ENCODE results near the gene FNDC3B.

The FNDC3B gene

GRCh38 chr3:172380632-172381031, 341.3 kb downstream of the FNDC3B start:
- DNase-seq: no peak

GRCh38 chr3:172383306-172383796, 344.0 kb downstream of the FNDC3B start:
- no peak for DNase-seq

GRCh38 chr3:172384836-172385235, 345.5 kb downstream of the FNDC3B start:
- no peak for DNase-seq

- DNase-seq: no peak
Observed at GRCh38 chr3:172387728-172388127, 348.4 kb downstream of the FNDC3B start.

GRCh38 chr3:172388412-172389078, 349.2 kb downstream of the FNDC3B start:
- no peak for DNase-seq

- DNase-seq: no peak
Observed at GRCh38 chr3:172390792-172391191, 351.4 kb downstream of the FNDC3B start.

- DNase-seq: no peak
Observed at GRCh38 chr3:172391592-172392302, 352.4 kb downstream of the FNDC3B start.

GRCh38 chr3:172394692-172395091, 355.3 kb downstream of the FNDC3B start:
- no peak for DNase-seq

GRCh38 chr3:172396400-172396799, 357.0 kb downstream of the FNDC3B start:
- no peak for DNase-seq

GRCh38 chr3:172397716-172398405, 358.5 kb downstream of the FNDC3B start:
- DNase-seq: no peak

- no peak for DNase-seq
Observed at GRCh38 chr3:172398484-172398883, 359.1 kb downstream of the FNDC3B start.

- no peak for DNase-seq
Observed at GRCh38 chr3:172402090-172402489, 362.7 kb downstream of the FNDC3B start.

- DNase-seq: no peak
Observed at GRCh38 chr3:172402892-172403643, 363.7 kb downstream of the FNDC3B start.

GRCh38 chr3:172404237-172404962, 365.0 kb downstream of the FNDC3B start:
- DNase-seq: no peak

GRCh38 chr3:172405914-172406313, 366.5 kb downstream of the FNDC3B start:
- DNase-seq: no peak

GRCh38 chr3:172407872-172408271, 368.5 kb downstream of the FNDC3B start:
- no peak for DNase-seq

GRCh38 chr3:172410702-172411477, 371.5 kb downstream of the FNDC3B start:
- DNase-seq: no peak

GRCh38 chr3:172411478-172411947, 372.1 kb downstream of the FNDC3B start:
- no peak for DNase-seq

GRCh38 chr3:172415323-172415722, 375.9 kb downstream of the FNDC3B start:
- no peak for DNase-seq

GRCh38 chr3:172437713-172438112, 398.3 kb downstream of the FNDC3B start:
- DNase-seq: no peak

GRCh38 chr3:172438186-172438585, 398.8 kb downstream of the FNDC3B start:
- no peak for DNase-seq
